Measurements from ENCODE around the gene AARS2. TPM values are rescaled to one million over a fixed set of nuclear protein-coding genes. Genes with fewer than 3 reads are reported as not detected.

Gene AARS2
- total and polyA plus RNA-seq, 2 of the 8 experiments (the other 6 are each of a cell fraction or from before 2014, with no cell fraction given): 8.6 to 20.4 TPM

GRCh38 chr6:44332585-44332984 is 19.4 kb upstream of the AARS2 start (continued):
- TF ChIP-seq CBX8 (IDR thresholded peaks at IDR 0.05; ENCODE audit: borderline replicate concordance, low read depth, low read length) (no peak), E2F6 (IDR thresholded peaks at IDR 0.05) (no peak), SAP30 (IDR thresholded peaks at IDR 0.05; ENCODE audit: insufficient read depth, insufficient replicate concordance, low read length) (no peak), CHD7 (IDR thresholded peaks at IDR 0.05; ENCODE audit: insufficient replicate concordance, low read length) (no peak), MAFK (IDR thresholded peaks at IDR 0.05; ENCODE audit: low read depth, low read length) (no peak), RFX5 (IDR thresholded peaks at IDR 0.05; ENCODE audit: borderline replicate concordance, low read depth, low read length) (no peak), EZH2 (IDR thresholded peaks at IDR 0.05; ENCODE audit: low read depth, low read length, severe bottlenecking) (no peak), USF2 (IDR thresholded peaks at IDR 0.05; ENCODE audit: low read length) (no peak), POU5F1 (IDR thresholded peaks at IDR 0.05; ENCODE audit: low read depth, low read length) (no peak)
